Endothelial cell of umbilical vein (primary cell): ENCODE data around the gene OTULIN. TPM values are rescaled to one million over a fixed set of nuclear protein-coding genes. Genes with fewer than 3 reads are reported as not detected.
A peak's percentile ranks its signal among the peaks of the same experiment; 100 is the strongest.

Experiments
- BruUV-seq: library from RNA; stranded (reverse); fragments of 400-500 nt; replicated peaks from 2 replicates; lab custom pipeline; 2021; lab: Mats Ljungman, UMichigan
- CTCF ChIA-PET: fragments of 300-600, 350-600 bp; sonication (Branson Sonifier 250); formaldehyde crosslinking; loops from one replicate; lab custom pipeline; 2021; ENCODE audit warnings: antibody characterized with exemption, inconsistent platforms; lab: Charles Lee
- POLR2A ChIA-PET: fragments of 300-600, 350-600 bp; sonication (Branson Sonifier 250); formaldehyde crosslinking; loops from one replicate; lab custom pipeline; 2021; ENCODE audit warnings: antibody characterized with exemption, inconsistent platforms; lab: Charles Lee
- DNase-seq: peaks from one replicate; pipeline ENCODE4 v3.0.0-alpha.2; 2011; ENCODE audit warnings: low read depth, low spot score
- FAIRE-seq: peaks from 2 replicates; lab custom pipeline; 2011; peaks lifted over from hg19 to GRCh38; lab: Jason Lieb, UNC
- H2AFZ ChIP-seq: 2 replicates; pipeline ENCODE4 v1.6.0; 2012; ENCODE audit warnings: low read depth, low read length, control low read depth, inconsistent platforms
- H3K27ac ChIP-seq: 2 replicates; pipeline ENCODE4 v1.5.1; 2011; ENCODE audit warnings: low read depth, mild to moderate bottlenecking, control low read depth, low read length, moderate library complexity; ENCODE audit not compliant: insufficient read depth
- H3K27me3 ChIP-seq, 2 experiments: 2 replicates each; pipeline versions ENCODE4 v1.6.0 to v1.6.1; 2011; ENCODE audit warnings: low read length in 2 of 2, mixed read lengths in 1 of 2; ENCODE audit not compliant: control insufficient read depth in 2 of 2, insufficient read depth in 2 of 2
- H3K36me3 ChIP-seq, 2 experiments: 2 replicates in 1 of 2; 3 replicates in 1 of 2; pipeline ENCODE4 v1.5.1; 2011; ENCODE audit warnings: low read length in 2 of 2, mild to moderate bottlenecking in 1 of 2, moderate library complexity in 1 of 2; ENCODE audit not compliant: control insufficient read depth in 2 of 2, insufficient read depth in 2 of 2; ENCODE audit errors: extremely low read depth in 1 of 2
- H3K4me1 ChIP-seq: 3 replicates; pipeline ENCODE4 v1.5.1; 2011; ENCODE audit warnings: mild to moderate bottlenecking, low read length; ENCODE audit not compliant: control insufficient read depth, insufficient read depth; ENCODE audit errors: extremely low read depth
- H3K4me2 ChIP-seq: 2 replicates; pipeline ENCODE4 v1.6.1; 2011; ENCODE audit warnings: low read length, control low read depth, mixed read lengths; ENCODE audit not compliant: insufficient read depth
- H3K4me3 ChIP-seq, 3 experiments: fragments of 200-600 bp in 1 of 3; sonication (generic), shearing (Covaris generic) in 1 of 3; replicated peaks in 1 of 3; 2 replicates each; pipeline ENCODE4 v1.5.1; 2011 to 2016; ENCODE audit warnings: control low read depth in 3 of 3, low read length in 3 of 3, mild to moderate bottlenecking in 2 of 3, inconsistent platforms in 1 of 3, low read depth in 1 of 3, moderate library complexity in 1 of 3; ENCODE audit not compliant: insufficient read depth in 1 of 3
- H3K79me2 ChIP-seq: 2 replicates; pipeline ENCODE4 v1.6.0; 2012; ENCODE audit warnings: low read length, inconsistent platforms; ENCODE audit not compliant: control insufficient read depth, insufficient read depth
- H3K9ac ChIP-seq: replicated peaks from 2 replicates; pipeline ENCODE3; 2011; ENCODE audit warnings: low read length, control low read depth; ENCODE audit not compliant: insufficient read depth; ENCODE audit errors: extremely low read depth
- H3K9me1 ChIP-seq: replicated peaks from 3 replicates; pipeline ENCODE4 v1.6.0; 2011; ENCODE audit warnings: mild to moderate bottlenecking, low read length; ENCODE audit not compliant: control insufficient read depth, insufficient read depth; ENCODE audit errors: extremely low read depth
- H3K9me3 ChIP-seq: replicated peaks from 2 replicates; pipeline ENCODE4 v1.5.1; 2012; ENCODE audit warnings: low read length, inconsistent platforms; ENCODE audit not compliant: control insufficient read depth, insufficient read depth
- H4K20me1 ChIP-seq: replicated peaks from 2 replicates; pipeline ENCODE3; 2011; ENCODE audit warnings: mild to moderate bottlenecking, low read length; ENCODE audit not compliant: control insufficient read depth, insufficient read depth; ENCODE audit errors: extremely low read depth
- EZH2 ChIP-seq: IDR thresholded peaks from 2 replicates; pipeline ENCODE4 v1.6.1; 2012; ENCODE audit warnings: borderline replicate concordance, low read depth, mild to moderate bottlenecking, moderate library complexity, low read length, inconsistent platforms; ENCODE audit not compliant: severe bottlenecking
- FOS ChIP-seq: IDR thresholded peaks from 2 replicates; pipeline ENCODE4 v1.6.1; 2011; ENCODE audit warnings: mild to moderate bottlenecking, low read length, moderate library complexity, borderline replicate concordance; ENCODE audit not compliant: insufficient read depth
- GATA2 ChIP-seq: IDR thresholded peaks from 2 replicates; pipeline ENCODE4 v1.7.0; 2011; ENCODE audit warnings: low read depth, mild to moderate bottlenecking, moderate library complexity, mixed read lengths, low read length; ENCODE audit not compliant: insufficient read length, insufficient read depth
- JUN ChIP-seq: IDR thresholded peaks from 2 replicates; pipeline ENCODE4 v1.6.1; 2011; ENCODE audit warnings: borderline replicate concordance, low read depth; ENCODE audit not compliant: insufficient read length, insufficient read depth
- MYC ChIP-seq: IDR thresholded peaks from one replicate; pipeline ENCODE4 v1.6.1; 2011; ENCODE audit warnings: mild to moderate bottlenecking, low read depth, low read length
- POLR2A ChIP-seq: IDR thresholded peaks from 2 replicates; pipeline ENCODE4 v1.6.1; 2012; ENCODE audit warnings: low read depth, mild to moderate bottlenecking, control low read depth, low read length
- POLR2AphosphoS5 ChIP-seq: IDR thresholded peaks from 2 replicates; pipeline ENCODE4 v1.6.1; 2012; ENCODE audit warnings: low read depth, mild to moderate bottlenecking, control low read depth, low read length, moderate library complexity; ENCODE audit not compliant: insufficient read depth
- dilution Hi-C: fragments of 300-500 bp; cut with MboI; formaldehyde crosslinking; loops from one replicate; pipeline ENCODE4 v1.15.0; 2019; ENCODE audit warnings: low sequenced_read_pairs; ENCODE audit not compliant: extremely low pct_ligation_motif_present
- intact Hi-C: fragments of 100-400 bp; cut with micrococcal nuclease; formaldehyde crosslinking; loops from one replicate; pipeline ENCODE4 v1.10.0; 2022
- polyA plus RNA-seq, 4 experiments: library from polyadenylated mRNA; depleted of rRNA in 3 of 4; stranded (reverse) in 3 of 4; unstranded in 1 of 4; fragments of >200 nt; gene quantifications; 2 replicates each; pipeline versions ENCODE4 v1.2.1 to v1.2.3, GENCODE V29; 2011 to 2012; ENCODE audit warnings: missing spikeins in 1 of 4
- total RNA-seq: library from RNA; stranded (reverse); gene quantifications from 2 replicates; pipeline ENCODE4 v1.2.3, GENCODE V29; 2021
- TF ChIP-seq, protein P1 (sequence below), 2 donors: IDR thresholded peaks; 1 replicate in 1 of 2; 2 replicates in 1 of 2; pipeline ENCODE4 v1.5.1; 2011; ENCODE audit warnings: low read length in 2 of 2, mild to moderate bottlenecking in 2 of 2, moderate library complexity in 2 of 2, control low read depth in 1 of 2, inconsistent platforms in 1 of 2, low read depth in 1 of 2; ENCODE audit not compliant: insufficient read depth in 1 of 2; ENCODE audit errors: extremely low read depth in 1 of 2
- TF ChIP-seq, protein P2 (sequence below): IDR thresholded peaks from 2 replicates; pipeline ENCODE4 v1.6.1; 2011; ENCODE audit not compliant: insufficient read depth, insufficient read length

The OTULIN gene
- total and polyA plus RNA-seq, 2 donors (not counting 3 experiments of a cell fraction or from before 2014, with no cell fraction given), result 7.8 to 30.2 TPM

DNA sequence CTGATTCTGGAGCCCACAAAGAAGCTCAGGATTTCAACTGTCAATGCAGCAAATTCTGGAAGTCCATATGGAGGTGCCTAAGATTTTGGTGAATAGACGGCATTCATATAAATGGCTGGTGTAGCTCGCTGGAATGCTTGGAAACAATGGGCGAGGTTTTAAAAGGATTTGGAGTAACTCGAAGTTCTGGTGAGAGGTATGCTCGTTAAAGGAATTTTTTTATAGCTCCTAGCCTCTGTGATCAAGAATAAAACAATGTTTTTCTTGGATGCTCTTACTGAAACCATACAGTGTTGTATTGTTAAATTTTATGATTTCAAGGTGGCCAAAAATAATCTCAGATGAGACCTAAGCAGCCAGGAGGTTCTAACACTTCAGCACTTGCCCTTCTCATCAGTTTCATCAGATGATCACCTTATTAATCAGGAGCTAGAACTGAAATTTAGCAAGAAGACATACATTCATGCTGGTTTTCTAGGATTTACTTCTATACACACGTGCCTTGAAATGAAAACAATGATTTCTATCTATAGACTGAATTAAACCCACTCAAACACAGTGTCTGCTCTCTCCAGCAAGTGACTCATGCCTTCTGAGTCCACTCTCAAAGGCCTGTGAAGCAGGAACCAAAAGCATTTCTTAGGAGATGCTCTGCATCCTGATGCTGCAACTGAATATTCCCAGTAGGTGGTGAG lies 79.2 kb downstream of the OTULIN start:
- no peaks in the 10 kb centered on the region for H3K36me3 ChIP-seq
- POLR2A ChIA-PET, result no interaction called here
- no peak overlapping the region for H3K27ac ChIP-seq
- BruUV-seq, result no TSS peak
- H3K4me2 ChIP-seq, result no peak overlapping the region
- H3K4me3 ChIP-seq, result no peak overlapping the region
- H3K79me2 ChIP-seq, result no peaks in the 10 kb centered on the region
- no peak overlapping the region for H3K9ac ChIP-seq
- FAIRE-seq (peak; percentile 38), DNase-seq (peak; percentile 64)
- intact Hi-C loops, result no loop called here
- H3K9me3 ChIP-seq, result no peaks in the 10 kb centered on the region
- CTCF ChIA-PET, result interaction anchor here (0.7 to 2.1 kb wide), 5 partner anchors 14 to 260 kb away, joined by 3 to 7 read pairs (median 5); no protein-coding TSS in a partner anchor
- dilution Hi-C loops, result loop anchor here (25.0 kb wide), 1 partner anchor 269 kb away; no protein-coding TSS in a partner anchor
- no peaks in the 10 kb centered on the region for H3K9me1 ChIP-seq
- TF ChIP-seq MYC, result no peak
- TF ChIP-seq, protein P1, sequence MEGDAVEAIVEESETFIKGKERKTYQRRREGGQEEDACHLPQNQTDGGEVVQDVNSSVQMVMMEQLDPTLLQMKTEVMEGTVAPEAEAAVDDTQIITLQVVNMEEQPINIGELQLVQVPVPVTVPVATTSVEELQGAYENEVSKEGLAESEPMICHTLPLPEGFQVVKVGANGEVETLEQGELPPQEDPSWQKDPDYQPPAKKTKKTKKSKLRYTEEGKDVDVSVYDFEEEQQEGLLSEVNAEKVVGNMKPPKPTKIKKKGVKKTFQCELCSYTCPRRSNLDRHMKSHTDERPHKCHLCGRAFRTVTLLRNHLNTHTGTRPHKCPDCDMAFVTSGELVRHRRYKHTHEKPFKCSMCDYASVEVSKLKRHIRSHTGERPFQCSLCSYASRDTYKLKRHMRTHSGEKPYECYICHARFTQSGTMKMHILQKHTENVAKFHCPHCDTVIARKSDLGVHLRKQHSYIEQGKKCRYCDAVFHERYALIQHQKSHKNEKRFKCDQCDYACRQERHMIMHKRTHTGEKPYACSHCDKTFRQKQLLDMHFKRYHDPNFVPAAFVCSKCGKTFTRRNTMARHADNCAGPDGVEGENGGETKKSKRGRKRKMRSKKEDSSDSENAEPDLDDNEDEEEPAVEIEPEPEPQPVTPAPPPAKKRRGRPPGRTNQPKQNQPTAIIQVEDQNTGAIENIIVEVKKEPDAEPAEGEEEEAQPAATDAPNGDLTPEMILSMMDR (IDR thresholded peaks at IDR 0.05; ENCODE audit: extremely low read depth in 1 of 2, insufficient read depth in 1 of 2, low read depth in 1 of 2, low read length in 2 of 2), result no peak
- TF ChIP-seq FOS, result peak; percentile 49
- TF ChIP-seq, protein P2, sequence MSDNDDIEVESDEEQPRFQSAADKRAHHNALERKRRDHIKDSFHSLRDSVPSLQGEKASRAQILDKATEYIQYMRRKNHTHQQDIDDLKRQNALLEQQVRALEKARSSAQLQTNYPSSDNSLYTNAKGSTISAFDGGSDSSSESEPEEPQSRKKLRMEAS, result no peak
- no peak for TF ChIP-seq GATA2
- TF ChIP-seq POLR2AphosphoS5, result no peak
- peak; percentile 20 for TF ChIP-seq JUN
- TF ChIP-seq EZH2, result no peak
- no peak for TF ChIP-seq POLR2A
- H2AFZ ChIP-seq, result no peak overlapping the region
- peaks cover 17% of the 10 kb centered on the region for H3K4me1 ChIP-seq
- H3K27me3 ChIP-seq, result no peaks in the 10 kb centered on the region
- H4K20me1 ChIP-seq, result no peaks in the 10 kb centered on the region
